GM12892 (cell line): Measurements from ENCODE around the gene BTBD17.

Experiments
- POLR2A ChIP-seq: IDR thresholded peaks from 2 replicates; pipeline ENCODE4 v1.6.1; 2011; ENCODE audit warnings: low read depth, low read length, control low read depth
- POLR2AphosphoS5 ChIP-seq: IDR thresholded peaks from 2 replicates; pipeline ENCODE4 v1.6.1; 2011; ENCODE audit warnings: low read depth, low read length, control low read depth

GRCh38 chr17:74326506-74326905 is 35.2 kb downstream of the BTBD17 start:
- no peak for TF ChIP-seq POLR2AphosphoS5
- no peak for TF ChIP-seq POLR2A
